ENCODE results near the gene HEXB. TPM values are rescaled to one million over a fixed set of nuclear protein-coding genes. Genes with fewer than 3 reads are reported as not detected.

Gene HEXB
- total and polyA plus RNA-seq, 2 of the 13 experiments (the other 11 are each of a cell fraction or from before 2014, with no cell fraction given), result 100 to 104 TPM

DNA sequence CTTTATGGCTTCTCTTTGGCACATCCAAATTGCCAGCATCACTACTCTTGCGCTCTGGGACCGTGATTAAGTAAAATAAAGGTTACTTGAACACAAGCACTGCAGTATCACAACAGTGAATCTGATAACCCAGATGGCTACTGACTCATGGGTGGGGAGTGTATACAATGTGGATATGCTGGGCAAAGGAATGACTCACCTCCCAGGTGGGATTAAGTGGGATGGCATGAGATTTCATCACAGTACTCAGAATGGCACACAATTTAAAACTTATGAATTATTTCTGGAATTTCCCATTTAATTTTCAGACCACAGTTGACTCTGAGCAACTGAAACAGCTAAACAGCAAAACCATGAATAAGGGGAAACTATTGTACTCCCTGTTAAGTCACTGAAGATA, 77.6 kb downstream of the HEXB start:
- H3K4me1 ChIP-seq (ENCODE audit: insufficient read depth, low read length), result peaks cover 17% of the 10 kb centered on the region
- TF ChIP-seq PAF1 (CRISPR knock-in tag; IDR thresholded peaks at IDR 0.05) (no peak), ZNF598 (CRISPR knock-in tag; IDR thresholded peaks at IDR 0.05; ENCODE audit: borderline replicate concordance) (no peak), FOSL2 (CRISPR knock-in tag; IDR thresholded peaks at IDR 0.05) (peak; percentile 81)
- H3K4me3 ChIP-seq (replicated peaks in 1 of 3; ENCODE audit: insufficient read depth in 1 of 3, low read depth in 2 of 3, low read length in 3 of 3), result no peak overlapping the region
- intact Hi-C loops (cut with micrococcal nuclease; ENCODE audit: unreplicated experiment), result no loop called here
- H3K9ac ChIP-seq (ENCODE audit: insufficient read depth, low read depth, low read length), result no peak overlapping the region
- CTCF ChIA-PET (ENCODE audit: low intra/inter-chr PET ratio, low total read pairs), result no interaction called here
- POLR2A ChIA-PET, result no interaction called here
- no peaks in the 10 kb centered on the region; a peak in 1 of 5 replicates for H3K27me3 ChIP-seq (ENCODE audit: control insufficient read depth in 1 of 2, insufficient read depth in 2 of 2, low read length in 2 of 2)
- DNase-seq (ENCODE audit: low spot score) (peak; percentile 22), FAIRE-seq (no peak), ATAC-seq (no peak)
- no peaks in the 10 kb centered on the region for H3K9me3 ChIP-seq (ENCODE audit: low read length)
- no peaks in the 10 kb centered on the region for H4K20me1 ChIP-seq (ENCODE audit: insufficient read depth, low read length)
- WGBS (ENCODE audit: low lambda C conversion rate), result 98% methylated on average over 2 of the region's 2 CpGs
- in situ Hi-C loops (cut with HindIII; ENCODE audit: extremely low pct_ligation_motif_present, low pct_unique_long_range_greater_than_20kb), result no loop called here
- H3K4me2 ChIP-seq (ENCODE audit: low read depth, low read length), result no peak overlapping the region
- no peak overlapping the region for H3K27ac ChIP-seq (ENCODE audit: extremely low read length, insufficient read depth, low read length)
- peaks cover 4 to 31% of the 10 kb centered on the region in 2 experiments for H3K36me3 ChIP-seq (replicated peaks in 1 of 2; ENCODE audit: control insufficient read depth in 1 of 2, insufficient read depth in 2 of 2, low read length in 2 of 2)
- H2AFZ ChIP-seq (ENCODE audit: low read length), result no peak overlapping the region
- no TSS peak for BruUV-seq (replicated peaks)
- H3K79me2 ChIP-seq (ENCODE audit: insufficient read depth, low read length), result peaks cover 33% of the 10 kb centered on the region

DNA sequence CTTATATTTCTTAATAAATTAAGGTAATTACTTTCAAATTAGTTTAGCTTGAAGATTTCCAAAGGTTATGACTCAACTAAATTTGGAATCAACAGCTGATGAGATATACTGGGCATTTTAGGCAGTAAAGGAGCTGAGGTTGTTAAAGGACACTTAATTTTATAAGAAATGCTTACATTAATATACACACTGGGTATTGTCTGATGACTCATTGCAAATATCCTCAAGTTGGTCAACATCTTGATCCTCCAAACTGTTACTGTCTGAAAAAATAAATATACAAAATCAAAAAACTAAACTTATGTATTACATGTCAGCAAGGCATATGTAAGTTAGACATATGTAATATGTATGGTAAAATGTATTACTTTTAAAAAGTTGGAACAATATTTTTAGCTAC, 78.5 kb downstream of the HEXB start:
- peaks cover 24% of the 10 kb centered on the region for H3K4me1 ChIP-seq (ENCODE audit: insufficient read depth, low read length)
- no peaks in the 10 kb centered on the region; a peak in 1 of 5 replicates for H3K27me3 ChIP-seq (ENCODE audit: control insufficient read depth in 1 of 2, insufficient read depth in 2 of 2, low read length in 2 of 2)
- intact Hi-C loops (cut with micrococcal nuclease; ENCODE audit: unreplicated experiment), result no loop called here
- no peak overlapping the region for H3K9ac ChIP-seq (ENCODE audit: insufficient read depth, low read depth, low read length)
- no peak overlapping the region for H3K27ac ChIP-seq (ENCODE audit: extremely low read length, insufficient read depth, low read length)
- ChIA-PET CTCF (ENCODE audit: low intra/inter-chr PET ratio, low total read pairs) (no interaction called here), POLR2A (no interaction called here)
- ATAC-seq (no peak), FAIRE-seq (no peak), DNase-seq (ENCODE audit: low spot score) (no peak)
- H3K9me3 ChIP-seq (ENCODE audit: low read length), result no peaks in the 10 kb centered on the region
- H3K4me2 ChIP-seq (ENCODE audit: low read depth, low read length), result no peak overlapping the region
- H4K20me1 ChIP-seq (ENCODE audit: insufficient read depth, low read length), result no peaks in the 10 kb centered on the region
- H3K79me2 ChIP-seq (ENCODE audit: insufficient read depth, low read length), result peaks cover 42% of the 10 kb centered on the region
- TF ChIP-seq SIN3B (IDR thresholded peaks at IDR 0.05; ENCODE audit: low read length), result no peak
- in situ Hi-C loops (cut with HindIII; ENCODE audit: extremely low pct_ligation_motif_present, low pct_unique_long_range_greater_than_20kb), result no loop called here
- no peak overlapping the region for H2AFZ ChIP-seq (ENCODE audit: low read length)
- no TSS peak for BruUV-seq (replicated peaks)
- H3K36me3 ChIP-seq (replicated peaks in 1 of 2; ENCODE audit: control insufficient read depth in 1 of 2, insufficient read depth in 2 of 2, low read length in 2 of 2), result peaks cover 4 to 22% of the 10 kb centered on the region in 2 experiments; a peak in 4 of 5 replicates
- H3K4me3 ChIP-seq (replicated peaks in 1 of 3; ENCODE audit: insufficient read depth in 1 of 3, low read depth in 2 of 3, low read length in 3 of 3), result no peak overlapping the region

All from HepG2 (cell line).